Adrenal gland (tissue), 5 donors: ENCODE data around the gene NAGLU.

ENCODE experiments used
- POLR2A ChIP-seq, 2 donors: fragments of 450-650 bp; IDR thresholded peaks; one replicate each; pipeline ENCODE4 v1.6.1; 2017; ENCODE audit warnings: antibody characterized with exemption in 2 of 2, mild to moderate bottlenecking in 2 of 2, moderate library complexity in 1 of 2
- TF ChIP-seq, protein P1 (sequence below), 6 experiments: fragments of 450-650 bp in 4 of 6; fragments of 200-600 bp in 2 of 6; sonication (generic) in 1 of 6; IDR thresholded peaks; 1 replicate in 5 of 6; 2 replicates in 1 of 6; pipeline versions ENCODE4 v1.5.1 to v1.8.0; 2016 to 2021; ENCODE audit warnings: antibody characterized with exemption in 6 of 6, mild to moderate bottlenecking in 2 of 6, moderate library complexity in 1 of 6
- donor health status: DM: no; HTN: no; CAD: no.

DNA sequence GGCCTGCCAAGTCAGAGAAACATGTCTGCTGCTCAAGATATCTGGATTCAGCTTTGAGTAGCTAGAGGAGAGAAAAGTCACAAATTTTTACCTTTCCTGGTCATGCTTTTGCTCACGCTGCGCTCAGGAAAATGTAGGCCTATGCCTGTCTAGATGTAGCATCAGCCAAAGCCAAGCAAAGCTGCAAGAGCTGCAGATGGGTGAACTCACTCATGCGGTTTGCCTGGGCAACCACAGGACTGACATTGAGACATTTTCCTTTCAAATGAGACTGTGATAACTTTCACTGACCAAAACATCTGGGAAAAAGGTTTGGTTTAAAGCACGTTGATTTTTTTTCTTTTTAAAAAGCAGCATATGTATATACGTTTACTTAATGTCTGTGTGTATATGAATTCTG lies 34.0 kb upstream of the NAGLU start:
- no peak for TF ChIP-seq POLR2A (IDR thresholded peaks at IDR 0.05)
- TF ChIP-seq, protein P1, sequence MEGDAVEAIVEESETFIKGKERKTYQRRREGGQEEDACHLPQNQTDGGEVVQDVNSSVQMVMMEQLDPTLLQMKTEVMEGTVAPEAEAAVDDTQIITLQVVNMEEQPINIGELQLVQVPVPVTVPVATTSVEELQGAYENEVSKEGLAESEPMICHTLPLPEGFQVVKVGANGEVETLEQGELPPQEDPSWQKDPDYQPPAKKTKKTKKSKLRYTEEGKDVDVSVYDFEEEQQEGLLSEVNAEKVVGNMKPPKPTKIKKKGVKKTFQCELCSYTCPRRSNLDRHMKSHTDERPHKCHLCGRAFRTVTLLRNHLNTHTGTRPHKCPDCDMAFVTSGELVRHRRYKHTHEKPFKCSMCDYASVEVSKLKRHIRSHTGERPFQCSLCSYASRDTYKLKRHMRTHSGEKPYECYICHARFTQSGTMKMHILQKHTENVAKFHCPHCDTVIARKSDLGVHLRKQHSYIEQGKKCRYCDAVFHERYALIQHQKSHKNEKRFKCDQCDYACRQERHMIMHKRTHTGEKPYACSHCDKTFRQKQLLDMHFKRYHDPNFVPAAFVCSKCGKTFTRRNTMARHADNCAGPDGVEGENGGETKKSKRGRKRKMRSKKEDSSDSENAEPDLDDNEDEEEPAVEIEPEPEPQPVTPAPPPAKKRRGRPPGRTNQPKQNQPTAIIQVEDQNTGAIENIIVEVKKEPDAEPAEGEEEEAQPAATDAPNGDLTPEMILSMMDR (IDR thresholded peaks at IDR 0.05) = no peak
